GM12878 (cell line): ENCODE data around the gene TMEM14A. TPM values are rescaled to one million over a fixed set of nuclear protein-coding genes. Genes with fewer than 3 reads are reported as not detected.

Experiments
- ATAC-seq: fragments of 200-7000 bp; cut with Tn5 transposase; 3 replicates; pipeline ENCODE4 v1.9.1; 2020; ENCODE audit warnings: mild to moderate bottlenecking, moderate library complexity
- BruUV-seq: library from RNA; stranded (reverse); fragments of 400-500 nt; replicated peaks from 2 replicates; lab custom pipeline; 2021; lab: Mats Ljungman, UMichigan
- CTCF ChIA-PET: fragments of 300-600 bp; sonication (Branson Sonifier 250); formaldehyde crosslinking; extraction: SDS; loops from one replicate; lab custom pipeline; 2021; ENCODE audit warnings: inconsistent platforms; lab: Yijun Ruan, JAX
- POLR2A ChIA-PET: fragments of 350-600 bp; formaldehyde crosslinking; extraction: SDS; loops from one replicate; lab custom pipeline; 2021; ENCODE audit warnings: inconsistent platforms; lab: Charles Lee
- RAD21 ChIA-PET: fragments of 300-600 bp; sonication (Branson Sonifier 250); formaldehyde crosslinking; loops from one replicate; lab custom pipeline; 2023; ENCODE audit warnings: antibody characterized with exemption; ENCODE audit not compliant: unreplicated experiment; lab: Charles Lee
- SMC1A ChIA-PET: fragments of 300-600 bp; sonication (Branson Sonifier 250); formaldehyde crosslinking; loops from one replicate; lab custom pipeline; 2023; ENCODE audit not compliant: unreplicated experiment, uncharacterized antibody; lab: Charles Lee
- DNase-seq: peaks from one replicate; pipeline ENCODE4 v3.0.0-alpha.2; 2011; ENCODE audit warnings: low read depth, low spot score
- FAIRE-seq: peaks from 3 replicates; lab custom pipeline; 2011; peaks lifted over from hg19 to GRCh38; lab: Jason Lieb, UNC
- H2AFZ ChIP-seq: 2 replicates; pipeline ENCODE4 v1.6.0; 2011; ENCODE audit warnings: low read depth, low read length, control low read depth; ENCODE audit not compliant: control insufficient read depth
- H3K27ac ChIP-seq: 2 replicates; pipeline ENCODE4 v1.5.1; 2011; ENCODE audit warnings: control low read depth; ENCODE audit not compliant: control insufficient read depth, insufficient read depth
- H3K27me3 ChIP-seq, 2 experiments: replicated peaks in 1 of 2; 2 replicates each; pipeline versions ENCODE4 v1.6.0 to v1.6.1; 2011; ENCODE audit warnings: low read length in 1 of 2; ENCODE audit not compliant: control insufficient read depth in 2 of 2, insufficient read depth in 2 of 2
- H3K36me3 ChIP-seq, 2 experiments: 2 replicates each; pipeline ENCODE4 v1.5.1; 2011; ENCODE audit warnings: low read length in 1 of 2; ENCODE audit not compliant: control insufficient read depth in 2 of 2, insufficient read depth in 2 of 2
- H3K4me1 ChIP-seq: 2 replicates; pipeline ENCODE4 v1.6.1; 2011; ENCODE audit warnings: mild to moderate bottlenecking, low read length, moderate library complexity, mixed read lengths; ENCODE audit not compliant: control insufficient read depth, insufficient read depth
- H3K4me2 ChIP-seq: 2 replicates; pipeline ENCODE4 v1.6.0; 2011; ENCODE audit warnings: control low read depth; ENCODE audit not compliant: control insufficient read depth, insufficient read depth
- H3K4me3 ChIP-seq: fragments of 200-600 bp; sonication (generic); 2 replicates; pipeline ENCODE4 v1.5.1; 2016
- H3K79me2 ChIP-seq: 2 replicates; pipeline ENCODE4 v1.6.0; 2011; ENCODE audit warnings: low read length; ENCODE audit not compliant: control insufficient read depth, insufficient read depth
- H3K9ac ChIP-seq: 2 replicates; pipeline ENCODE4 v1.8.0; 2011; ENCODE audit warnings: low read length, control low read depth, mixed read lengths; ENCODE audit not compliant: control insufficient read depth, insufficient read depth
- H3K9me3 ChIP-seq: replicated peaks from 3 replicates; pipeline ENCODE4 v1.5.1; 2011; ENCODE audit warnings: mild to moderate bottlenecking, low read length; ENCODE audit not compliant: control insufficient read depth, insufficient read depth
- H4K20me1 ChIP-seq: 2 replicates; pipeline ENCODE4 v1.6.0; 2011; ENCODE audit not compliant: control insufficient read depth, insufficient read depth
- BACH1 ChIP-seq: fragments of 450-650 bp; IDR thresholded peaks from 2 replicates; pipeline ENCODE4 v1.6.1; 2017; ENCODE audit warnings: mild to moderate bottlenecking, borderline replicate concordance
- BCL11A ChIP-seq: IDR thresholded peaks from 2 replicates; pipeline ENCODE4 v1.6.1; 2011; ENCODE audit warnings: low read depth, low read length
- CHD2 ChIP-seq: IDR thresholded peaks from 2 replicates; pipeline ENCODE4 v1.6.1; 2011; ENCODE audit warnings: low read depth, low read length, improper control_type of control experiment, borderline replicate concordance
- ETV6 ChIP-seq, 2 experiments: fragments of 450-650 bp in 1 of 2; IDR thresholded peaks in 1 of 2; conservative IDR thresholded peaks in 1 of 2; 2 replicates each; pipeline ENCODE4 v1.6.1; 2014; ENCODE audit warnings: antibody characterized with exemption in 1 of 2, borderline replicate concordance in 1 of 2, low read depth in 1 of 2, mild to moderate bottlenecking in 1 of 2, moderate library complexity in 1 of 2
- IKZF1 ChIP-seq: fragments of 450-650 bp; conservative IDR thresholded peaks from 2 replicates; pipeline ENCODE4 v1.6.1; 2017; ENCODE audit warnings: antibody characterized with exemption, mild to moderate bottlenecking
- IKZF2 ChIP-seq, 2 experiments: fragments of 450-650 bp; IDR thresholded peaks; 2 replicates each; pipeline ENCODE4 v1.6.1; 2017; ENCODE audit warnings: mild to moderate bottlenecking in 2 of 2, moderate library complexity in 2 of 2
- IRF4 ChIP-seq: IDR thresholded peaks from 2 replicates; pipeline ENCODE4 v1.6.1; 2011; ENCODE audit warnings: low read depth, low read length
- MYB ChIP-seq: fragments of 150-350 bp; IDR thresholded peaks from 2 replicates; pipeline ENCODE4 v1.6.1; 2014; ENCODE audit warnings: mild to moderate bottlenecking, low read depth, low read length, borderline replicate concordance
- NFXL1 ChIP-seq: fragments of 450-650 bp; IDR thresholded peaks from 2 replicates; pipeline ENCODE4 v1.6.1; 2017; ENCODE audit warnings: antibody characterized with exemption, mild to moderate bottlenecking, borderline replicate concordance
- NR2F1 ChIP-seq: fragments of 450-650 bp; conservative IDR thresholded peaks from 2 replicates; pipeline ENCODE4 v1.6.1; 2017; ENCODE audit warnings: mild to moderate bottlenecking
- SMAD1 ChIP-seq: fragments of 450-650 bp; IDR thresholded peaks from 2 replicates; pipeline ENCODE4 v1.6.1; 2018; ENCODE audit warnings: mild to moderate bottlenecking, low read depth; ENCODE audit not compliant: partially characterized antibody
- SPI1 ChIP-seq: IDR thresholded peaks from 2 replicates; pipeline ENCODE4 v1.6.1; 2011; ENCODE audit warnings: low read depth, mild to moderate bottlenecking, low read length, moderate library complexity, borderline replicate concordance; ENCODE audit not compliant: insufficient read depth
- SREBF1 ChIP-seq: IDR thresholded peaks from 2 replicates; pipeline ENCODE4 v1.6.1; 2012; ENCODE audit warnings: mild to moderate bottlenecking, low read length
- SUPT20H ChIP-seq: IDR thresholded peaks from 2 replicates; pipeline ENCODE4 v1.6.1; 2011; ENCODE audit warnings: low read depth, mild to moderate bottlenecking, low read length, moderate library complexity, borderline replicate concordance; ENCODE audit not compliant: control insufficient read depth
- SUZ12 ChIP-seq: fragments of 200-600 bp; sonication (generic); IDR thresholded peaks from one replicate; pipeline ENCODE4 v1.6.1; 2018; ENCODE audit warnings: antibody characterized with exemption, mild to moderate bottlenecking; ENCODE audit not compliant: unreplicated experiment
- TCF7 ChIP-seq: IDR thresholded peaks from 2 replicates; pipeline ENCODE4 v1.6.1; 2014; ENCODE audit warnings: antibody characterized with exemption, borderline replicate concordance
- ZSCAN29 ChIP-seq: fragments of 450-650 bp; IDR thresholded peaks from 2 replicates; pipeline ENCODE4 v1.6.1; 2017; ENCODE audit warnings: mild to moderate bottlenecking, moderate library complexity
- WGBS: methylation state at CpG from one replicate; pipeline ENCODE4 v1.1.6; 2016; ENCODE audit warnings: low lambda C conversion rate; ENCODE audit not compliant: insufficient replicate concordance, insufficient coverage; ENCODE audit errors: missing lambda C conversion rate; 5-methylcytosine and 5-hydroxymethylcytosine counted together
- in situ Hi-C: fragments of 300-500 bp; cut with MboI; formaldehyde crosslinking; loops from 9 replicates; pipeline ENCODE4 v1.14.3; 2018; ENCODE audit warnings: mixed read lengths
- intact Hi-C: fragments of 100-400 bp; cut with micrococcal nuclease; formaldehyde crosslinking; loops from one replicate; pipeline ENCODE4 v1.14.2; 2022; ENCODE audit not compliant: unreplicated experiment
- polyA plus RNA-seq, 11 experiments: library from polyadenylated mRNA; depleted of rRNA in 4 of 11; unstranded in 6 of 11; stranded (reverse) in 5 of 11; fragments of >200 nt; fragmentation: Nextera tagmentation in 4 of 11; fragmentation: Illumina TruSeq in 1 of 11; extraction: Ambion mirVana in 4 of 11; extraction: Trizol in 1 of 11; gene quantifications; 1 replicate in 1 of 11; 2 replicates in 10 of 11; pipeline versions ENCODE4 v1.2.1 to v1.2.3, GENCODE V29; 2011 to 2016; ENCODE audit warnings: inconsistent platforms in 2 of 11, missing spikeins in 2 of 11, low read depth in 1 of 11
- total RNA-seq, 4 experiments: library from RNA; depleted of rRNA in 3 of 4; stranded (reverse); fragments of >200 nt in 3 of 4; fragmentation: Illumina TruSeq in 1 of 4; extraction: Trizol in 1 of 4; gene quantifications; 2 replicates each; pipeline versions ENCODE4 v1.2.1 to v1.2.3, GENCODE V29; 2013 to 2021
- TF ChIP-seq, protein P1 (sequence below): IDR thresholded peaks from 2 replicates; pipeline ENCODE4 v1.6.1; 2012; ENCODE audit warnings: low read depth, low read length, improper control_type of control experiment
- TF ChIP-seq, protein P2 (sequence below): fragments of 450-650 bp; IDR thresholded peaks from 2 replicates; pipeline ENCODE4 v1.6.1; 2018; ENCODE audit warnings: mild to moderate bottlenecking, low read depth, moderate library complexity; ENCODE audit not compliant: partially characterized antibody
- TF ChIP-seq, protein P3 (sequence below): IDR thresholded peaks from 2 replicates; pipeline ENCODE4 v1.6.1; 2011; ENCODE audit warnings: mild to moderate bottlenecking, low read depth, low read length, moderate library complexity; ENCODE audit not compliant: insufficient replicate concordance

Gene TMEM14A
- total and polyA plus RNA-seq, 10 of the 15 experiments (the other 5 are each of a cell fraction or from before 2014, with no cell fraction given), result 15.6 to 143 (median 33.1) TPM

- no peak for TF ChIP-seq NR2F1
- TF ChIP-seq, protein P1, sequence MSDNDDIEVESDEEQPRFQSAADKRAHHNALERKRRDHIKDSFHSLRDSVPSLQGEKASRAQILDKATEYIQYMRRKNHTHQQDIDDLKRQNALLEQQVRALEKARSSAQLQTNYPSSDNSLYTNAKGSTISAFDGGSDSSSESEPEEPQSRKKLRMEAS, result no peak
- TF ChIP-seq NFXL1, result no peak
- TF ChIP-seq BACH1, result no peak
- no peak for TF ChIP-seq CHD2
- no peak for TF ChIP-seq IKZF2 (IDR thresholded peaks at IDR 0.05)
- no peak for TF ChIP-seq SUZ12
- TF ChIP-seq MYB, result no peak
Measured at GRCh38 chr6:52641388-52641787, 29.5 kb upstream of the TMEM14A start (continued).

GRCh38 chr6:52641826-52642225 is 29.1 kb upstream of the TMEM14A start:
- 41% methylated on average over 3 of the region's 3 CpGs for WGBS
- no peak overlapping the region for H3K4me3 ChIP-seq
- RAD21 ChIA-PET, result interaction anchor here (1.2 to 1.3 kb wide), 2 partner anchors 20 to 47 kb away, joined by 3 to 4 read pairs; no protein-coding TSS in a partner anchor
- ATAC-seq (no peak), FAIRE-seq (no peak), DNase-seq (no peak)
- CTCF ChIA-PET, result interaction anchor here (0.8 to 1.4 kb wide), 4 partner anchors 9 to 225 kb away, joined by 3 to 12 read pairs (median 3); no protein-coding TSS in a partner anchor
- SMC1A ChIA-PET, result interaction anchor here (0.6 to 3.6 kb wide), 3 partner anchors 10 to 1594 kb away, joined by 3 to 24 read pairs (median 3); no protein-coding TSS in a partner anchor
- H3K27me3 ChIP-seq, result peaks cover 0 to 7% of the 10 kb centered on the region in 2 experiments; a peak in 3 of 4 replicates
- no TSS peak for BruUV-seq
- H2AFZ ChIP-seq, result no peak overlapping the region
- no peak overlapping the region for H3K4me2 ChIP-seq
- intact Hi-C loops, result no loop called here
- POLR2A ChIA-PET, result no interaction called here
- H3K4me1 ChIP-seq, result no peaks in the 10 kb centered on the region
- no peaks in the 10 kb centered on the region for H3K79me2 ChIP-seq
- no peaks in the 10 kb centered on the region for H3K36me3 ChIP-seq
- in situ Hi-C loops, result no loop called here
- H4K20me1 ChIP-seq, result no peaks in the 10 kb centered on the region; the same call in 1 of the 2 replicates
- H3K9me3 ChIP-seq, result no peaks in the 10 kb centered on the region
- no peak overlapping the region for H3K9ac ChIP-seq
- H3K27ac ChIP-seq, result no peak overlapping the region
- TF ChIP-seq ZSCAN29 (no peak), SMAD1 (no peak), IKZF1 (no peak), TCF7 (no peak), SREBF1 (no peak), IRF4 (no peak), SUPT20H (no peak), BCL11A (no peak), ETV6 (conservative IDR thresholded peaks at IDR 0.05 in 1 of 2, IDR thresholded peaks at IDR 0.05 in 1 of 2; ENCODE audit: borderline replicate concordance in 1 of 2, low read depth in 1 of 2) (no peak), SPI1 (no peak)
- TF ChIP-seq, protein P2, sequence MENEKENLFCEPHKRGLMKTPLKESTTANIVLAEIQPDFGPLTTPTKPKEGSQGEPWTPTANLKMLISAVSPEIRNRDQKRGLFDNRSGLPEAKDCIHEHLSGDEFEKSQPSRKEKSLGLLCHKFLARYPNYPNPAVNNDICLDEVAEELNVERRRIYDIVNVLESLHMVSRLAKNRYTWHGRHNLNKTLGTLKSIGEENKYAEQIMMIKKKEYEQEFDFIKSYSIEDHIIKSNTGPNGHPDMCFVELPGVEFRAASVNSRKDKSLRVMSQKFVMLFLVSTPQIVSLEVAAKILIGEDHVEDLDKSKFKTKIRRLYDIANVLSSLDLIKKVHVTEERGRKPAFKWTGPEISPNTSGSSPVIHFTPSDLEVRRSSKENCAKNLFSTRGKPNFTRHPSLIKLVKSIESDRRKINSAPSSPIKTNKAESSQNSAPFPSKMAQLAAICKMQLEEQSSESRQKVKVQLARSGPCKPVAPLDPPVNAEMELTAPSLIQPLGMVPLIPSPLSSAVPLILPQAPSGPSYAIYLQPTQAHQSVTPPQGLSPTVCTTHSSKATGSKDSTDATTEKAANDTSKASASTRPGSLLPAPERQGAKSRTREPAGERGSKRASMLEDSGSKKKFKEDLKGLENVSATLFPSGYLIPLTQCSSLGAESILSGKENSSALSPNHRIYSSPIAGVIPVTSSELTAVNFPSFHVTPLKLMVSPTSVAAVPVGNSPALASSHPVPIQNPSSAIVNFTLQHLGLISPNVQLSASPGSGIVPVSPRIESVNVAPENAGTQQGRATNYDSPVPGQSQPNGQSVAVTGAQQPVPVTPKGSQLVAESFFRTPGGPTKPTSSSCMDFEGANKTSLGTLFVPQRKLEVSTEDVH, result no peak
- TF ChIP-seq, protein P3, sequence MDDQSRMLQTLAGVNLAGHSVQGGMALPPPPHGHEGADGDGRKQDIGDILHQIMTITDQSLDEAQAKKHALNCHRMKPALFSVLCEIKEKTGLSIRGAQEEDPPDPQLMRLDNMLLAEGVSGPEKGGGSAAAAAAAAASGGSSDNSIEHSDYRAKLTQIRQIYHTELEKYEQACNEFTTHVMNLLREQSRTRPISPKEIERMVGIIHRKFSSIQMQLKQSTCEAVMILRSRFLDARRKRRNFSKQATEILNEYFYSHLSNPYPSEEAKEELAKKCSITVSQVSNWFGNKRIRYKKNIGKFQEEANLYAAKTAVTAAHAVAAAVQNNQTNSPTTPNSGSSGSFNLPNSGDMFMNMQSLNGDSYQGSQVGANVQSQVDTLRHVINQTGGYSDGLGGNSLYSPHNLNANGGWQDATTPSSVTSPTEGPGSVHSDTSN, result no peak
